H1 (cell line): Measurements from ENCODE around the gene COL12A1. TPM values are rescaled to one million over a fixed set of nuclear protein-coding genes. Genes with fewer than 3 reads are reported as not detected.

ENCODE experiments used
- BCL11A ChIP-seq, 2 experiments: IDR thresholded peaks; one replicate each; pipeline ENCODE4 v1.6.1; 2011; ENCODE audit warnings: low read depth in 2 of 2, low read length in 2 of 2, mild to moderate bottlenecking in 2 of 2
- CBX8 ChIP-seq: fragments of 300-800, 300-1000 bp; sonication (generic); IDR thresholded peaks from 2 replicates; pipeline ENCODE4 v1.7.1; 2016; ENCODE audit warnings: low read depth, low read length, borderline replicate concordance
- EP300 ChIP-seq, 2 experiments: IDR thresholded peaks; 1 replicate in 1 of 2; 2 replicates in 1 of 2; pipeline ENCODE4 v1.6.1; 2011 to 2012; ENCODE audit warnings: low read depth in 2 of 2, low read length in 2 of 2, mild to moderate bottlenecking in 2 of 2, borderline replicate concordance in 1 of 2, inconsistent platforms in 1 of 2, moderate library complexity in 1 of 2
- FOSL1 ChIP-seq: IDR thresholded peaks from 2 replicates; pipeline ENCODE4 v1.6.1; 2011; ENCODE audit warnings: mild to moderate bottlenecking, low read depth, low read length, moderate library complexity; ENCODE audit not compliant: insufficient read depth
- PHF8 ChIP-seq: fragments of 200-600 bp; sonication (generic); conservative IDR thresholded peaks from 2 replicates; pipeline ENCODE4 v1.7.1; 2012; ENCODE audit warnings: low read depth, mild to moderate bottlenecking, inconsistent platforms, low read length, moderate library complexity
- RNF2 ChIP-seq: fragments of 200-900, 300-1000 bp; sonication (generic); IDR thresholded peaks from 2 replicates; pipeline ENCODE4 v1.7.1; 2016; ENCODE audit warnings: borderline replicate concordance, low read depth, mild to moderate bottlenecking, antibody characterized with exemption, low read length; ENCODE audit not compliant: poor library complexity, severe bottlenecking; ENCODE audit errors: missing control alignments
- SUZ12 ChIP-seq: fragments of 200-600 bp; sonication (generic); IDR thresholded peaks from 2 replicates; pipeline ENCODE4 v1.6.1; 2012; ENCODE audit warnings: mild to moderate bottlenecking, inconsistent platforms, low read length, moderate library complexity, mixed read lengths
- TCF12 ChIP-seq: IDR thresholded peaks from 2 replicates; pipeline ENCODE4 v1.6.1; 2011; ENCODE audit warnings: low read depth, mild to moderate bottlenecking, low read length
- polyA plus RNA-seq, 7 experiments: library from polyadenylated mRNA; depleted of rRNA in 3 of 7; stranded (reverse) in 5 of 7; unstranded in 2 of 7; fragments of >200 nt in 5 of 7; fragments of 200-250 nt in 2 of 7; gene quantifications; 1 replicate in 5 of 7; 2 replicates in 1 of 7; 4 replicates in 1 of 7; pipeline versions ENCODE4 v1.2.1 to v1.2.3, GENCODE V29; 2011 to 2013; ENCODE audit warnings: missing spikeins in 2 of 7, mixed read lengths in 2 of 7
- total RNA-seq: library from RNA; stranded (reverse); fragmentation: NEBNext Ultra II Directional; extraction: Animal tissue kit (Norgen Biotek cat#: 25700); gene quantifications from 2 replicates; pipeline ENCODE4 v1.2.1, GENCODE V29; 2021

Gene COL12A1
- total and polyA plus RNA-seq, 2 of the 8 experiments (the other 6 are each of a cell fraction or from before 2014, with no cell fraction given), result 1.4 to 4.7 TPM

DNA sequence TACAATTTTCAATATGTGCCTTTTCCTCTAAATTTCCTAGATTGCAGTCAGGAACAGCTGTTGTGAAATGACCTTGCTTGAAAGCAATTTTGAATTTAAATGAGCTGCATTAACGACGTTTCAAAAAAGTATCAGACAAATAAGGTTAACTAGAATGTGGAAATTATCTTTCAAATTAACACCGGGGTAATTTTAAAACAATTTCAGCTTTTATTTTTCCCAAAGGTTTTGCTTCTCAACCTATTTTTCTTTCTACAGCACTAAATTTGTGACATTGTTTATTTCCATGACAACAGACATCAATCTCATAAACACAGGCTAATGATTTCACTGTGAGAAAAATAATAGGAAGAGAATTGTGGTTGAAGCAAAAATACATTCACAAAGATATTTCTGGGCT, 38.5 kb downstream of the COL12A1 start (continued):
- TF ChIP-seq RNF2 (no peak), SUZ12 (no peak), PHF8 (no peak), CBX8 (no peak), BCL11A (IDR thresholded peaks at IDR 0.05; ENCODE audit: low read depth in 2 of 2, low read length in 2 of 2) (no peak), EP300 (IDR thresholded peaks at IDR 0.05; ENCODE audit: borderline replicate concordance in 1 of 2, low read depth in 2 of 2, low read length in 2 of 2) (no peak), TCF12 (no peak), FOSL1 (no peak)
- TF ChIP-seq, all 59 proteins: peak for 0
